Stimulated activated CD8-positive, alpha-beta memory T cell treated with anti-CD3 and anti-CD28 coated beads, Interleukin-15, amount 100 ng/mL, for 1 hour (primary cell): Measurements from ENCODE around the gene TXNRD2.

Experiments
- DNase-seq: peaks from one replicate; pipeline ENCODE4 v3.0.0-alpha.2; 2020; ENCODE audit warnings: low read depth

Gene TXNRD2

GRCh38 chr22:19979712-19980493, 38.3 kb upstream of the TXNRD2 start:
- no peak for DNase-seq

GRCh38 chr22:19978748-19979147, 37.1 kb upstream of the TXNRD2 start:
- DNase-seq = no peak

- DNase-seq = no peak
Measured at GRCh38 chr22:19977296-19978243, 36.0 kb upstream of the TXNRD2 start.

GRCh38 chr22:19976671-19977070, 35.1 kb upstream of the TXNRD2 start:
- DNase-seq = no peak

GRCh38 chr22:19975707-19976035, 34.1 kb upstream of the TXNRD2 start:
- DNase-seq = no peak

GRCh38 chr22:19974935-19975706, 33.5 kb upstream of the TXNRD2 start:
- no peak for DNase-seq

- no peak for DNase-seq
Measured at GRCh38 chr22:19974268-19974861, 32.7 kb upstream of the TXNRD2 start.

- DNase-seq = no peak
Measured at GRCh38 chr22:19973551-19974267, 32.1 kb upstream of the TXNRD2 start.

- DNase-seq = no peak
Measured at GRCh38 chr22:19972652-19973550, 31.3 kb upstream of the TXNRD2 start.

GRCh38 chr22:19972251-19972650, 30.6 kb upstream of the TXNRD2 start:
- DNase-seq = no peak

GRCh38 chr22:19971276-19972124, 29.9 kb upstream of the TXNRD2 start:
- no peak for DNase-seq

GRCh38 chr22:19970479-19971275, 29.1 kb upstream of the TXNRD2 start:
- DNase-seq = peak; percentile 68

- no peak for DNase-seq
Measured at GRCh38 chr22:19970031-19970478, 28.4 kb upstream of the TXNRD2 start.

- no peak for DNase-seq
Measured at GRCh38 chr22:19969141-19969928, 27.7 kb upstream of the TXNRD2 start.

- no peak for DNase-seq
Measured at GRCh38 chr22:19968450-19968891, 26.9 kb upstream of the TXNRD2 start.

- DNase-seq = no peak
Measured at GRCh38 chr22:19967850-19968449, 26.3 kb upstream of the TXNRD2 start.
